HG03025 (cell line): ENCODE results near the gene PCMTD2.

Experiments
- ATAC-seq: cut with Tn5 transposase; IDR thresholded peaks from one replicate; pipeline ENCODE4 v1.9.1; 2021; ENCODE audit warnings: mild to moderate bottlenecking, moderate library complexity; ENCODE audit not compliant: unreplicated experiment, low FRiP score

Gene PCMTD2

GRCh38 chr20:64255361-64256281 is at the start of gene PCMTD2:
PCMTD2 (plus strand) TSS chr20:64255748; CDS start chr20:64259966, 4,218 bp downstream.
- peak; percentile 77 for ATAC-seq

- ATAC-seq, result no peak
Observed at GRCh38 chr20:64206614-64207013, 48.9 kb upstream of the PCMTD2 start.

DNA sequence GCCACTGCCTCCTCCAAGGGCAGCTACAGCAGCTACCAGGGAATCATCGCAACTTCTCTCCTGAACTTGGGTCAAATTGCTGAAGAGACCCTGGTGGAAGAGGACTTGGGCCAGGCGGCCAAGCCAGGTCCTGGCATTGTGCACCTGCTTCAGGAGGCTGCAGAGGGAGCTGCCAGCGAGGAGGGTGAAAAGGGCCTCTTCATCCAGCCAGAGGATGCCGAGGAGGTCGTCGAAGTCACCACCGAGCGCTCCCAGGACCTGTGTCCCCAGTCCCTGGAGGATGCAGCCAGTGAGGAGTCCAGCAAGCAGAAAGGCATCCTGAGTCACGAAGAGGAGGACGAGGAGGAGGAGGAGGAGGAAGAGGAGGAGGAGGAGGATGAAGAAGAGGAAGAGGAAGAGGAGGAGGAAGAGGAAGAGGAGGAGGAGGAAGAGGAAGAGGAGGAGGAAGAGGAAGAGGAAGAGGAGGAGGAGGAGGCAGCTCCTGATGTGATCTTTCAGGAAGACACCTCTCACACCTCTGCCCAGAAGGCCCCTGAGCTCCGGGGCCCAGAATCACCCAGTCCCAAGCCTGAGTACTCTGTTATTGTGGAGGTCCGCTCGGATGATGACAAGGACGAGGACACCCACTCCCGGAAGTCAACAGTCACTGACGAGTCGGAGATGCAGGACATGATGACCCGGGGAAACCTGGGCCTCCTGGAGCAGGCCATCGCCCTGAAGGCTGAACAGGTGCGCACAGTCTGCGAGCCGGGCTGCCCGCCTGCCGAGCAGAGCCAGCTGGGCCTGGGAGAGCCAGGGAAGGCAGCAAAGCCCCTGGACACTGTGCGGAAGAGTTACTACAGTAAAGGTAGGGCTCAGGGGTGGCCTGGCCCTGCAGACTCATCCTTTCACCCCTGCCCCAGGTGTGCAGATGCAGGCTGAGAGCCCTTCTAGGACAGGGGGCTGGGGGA is 47.6 kb upstream of the PCMTD2 start:
- no peak for ATAC-seq

DNA sequence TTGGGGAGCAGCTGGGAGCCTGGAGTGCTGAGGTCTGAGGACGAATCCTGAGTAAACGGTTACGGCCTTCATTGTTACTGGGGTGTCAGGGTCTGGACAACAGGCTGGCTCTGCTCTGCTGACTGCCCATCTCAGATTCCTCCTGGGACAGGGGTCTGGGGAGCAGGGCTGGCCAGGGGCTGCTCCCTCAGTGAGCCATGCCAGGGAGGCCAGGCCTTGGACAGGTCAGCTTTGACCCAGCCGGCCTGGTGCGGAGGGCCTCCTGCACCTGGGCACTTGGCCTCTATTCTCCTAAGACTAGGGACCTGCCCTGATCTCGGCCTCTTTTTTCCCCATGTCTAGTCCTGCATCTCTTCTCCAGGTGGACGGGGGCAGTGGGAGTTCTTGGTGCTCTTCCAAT is 46.4 kb upstream of the PCMTD2 start:
- no peak for ATAC-seq

DNA sequence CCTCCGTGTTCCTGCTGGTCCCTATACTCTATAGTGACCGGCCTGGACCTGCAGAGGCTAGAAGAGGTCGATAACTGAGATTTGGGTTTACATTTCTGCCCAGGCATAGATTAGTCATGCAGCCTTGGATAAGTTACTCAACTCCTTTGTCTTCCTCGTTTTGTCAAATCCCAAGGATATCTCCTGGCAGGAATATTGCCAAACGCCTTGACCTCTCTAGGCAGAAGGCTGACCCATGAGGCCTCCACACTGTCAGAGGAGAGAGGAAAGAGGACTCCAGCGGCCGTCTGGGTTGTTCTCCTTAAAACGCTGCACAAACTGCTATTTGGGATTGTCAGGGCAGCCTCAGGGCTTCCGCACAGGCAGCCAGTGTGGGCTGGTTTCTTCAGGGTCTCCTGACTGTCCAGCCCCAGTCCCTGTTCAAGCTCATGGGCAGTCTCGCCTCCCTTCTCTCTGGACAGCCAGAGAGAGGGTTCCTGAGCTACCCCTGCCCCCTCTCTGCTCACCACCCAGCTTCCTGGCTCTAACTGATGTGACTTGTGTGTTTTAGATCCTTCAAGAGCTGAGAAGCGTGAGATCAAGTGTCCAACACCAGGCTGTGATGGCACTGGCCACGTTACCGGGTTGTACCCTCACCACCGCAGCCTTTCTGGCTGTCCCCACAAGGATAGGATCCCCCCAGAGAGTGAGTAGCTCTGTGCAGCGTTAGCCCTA is 44.7 kb upstream of the PCMTD2 start:
- no peak for ATAC-seq

- no peak for ATAC-seq
Observed at GRCh38 chr20:64211874-64212658, 43.5 kb upstream of the PCMTD2 start.

DNA sequence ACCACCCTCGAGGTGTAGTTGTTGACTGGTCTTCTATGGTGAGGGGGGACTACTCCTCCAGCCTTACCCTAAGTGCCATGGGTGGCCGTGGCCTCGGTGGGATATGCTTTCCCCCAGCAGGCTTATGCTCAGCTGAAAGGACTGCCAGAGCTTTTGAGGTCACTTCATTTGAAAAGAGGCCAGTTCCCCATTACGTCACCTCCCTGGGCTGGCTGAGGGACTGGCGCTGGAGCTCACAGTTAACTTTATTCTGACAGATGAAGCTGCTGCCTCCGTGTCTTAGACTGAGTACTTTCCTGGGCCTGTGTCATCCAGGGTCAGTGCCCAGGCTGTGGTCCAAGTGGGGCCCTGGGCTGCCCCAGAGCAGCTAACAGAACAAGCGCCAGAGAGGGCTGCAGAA is 42.8 kb upstream of the PCMTD2 start:
- no peak for ATAC-seq

DNA sequence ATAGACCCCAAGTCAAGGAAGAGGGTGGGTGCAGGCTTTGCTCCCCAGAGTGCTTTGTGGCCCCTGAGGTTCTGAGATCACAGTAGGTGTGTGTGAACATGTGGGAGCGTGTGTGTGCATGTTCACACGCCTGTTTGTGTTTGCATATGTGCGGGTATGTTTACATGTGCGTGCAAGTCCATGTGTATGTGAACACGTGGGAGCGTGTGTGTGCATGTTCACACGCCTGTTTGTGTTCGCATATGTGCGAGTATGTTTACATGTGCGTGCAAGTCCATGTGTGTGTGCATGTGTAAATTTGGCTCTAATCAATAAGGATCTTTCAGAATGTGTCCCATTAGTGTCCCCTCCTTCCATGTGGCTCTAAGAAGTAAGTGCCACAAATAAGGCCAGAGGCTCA is 41.4 kb upstream of the PCMTD2 start:
- ATAC-seq, result no peak

DNA sequence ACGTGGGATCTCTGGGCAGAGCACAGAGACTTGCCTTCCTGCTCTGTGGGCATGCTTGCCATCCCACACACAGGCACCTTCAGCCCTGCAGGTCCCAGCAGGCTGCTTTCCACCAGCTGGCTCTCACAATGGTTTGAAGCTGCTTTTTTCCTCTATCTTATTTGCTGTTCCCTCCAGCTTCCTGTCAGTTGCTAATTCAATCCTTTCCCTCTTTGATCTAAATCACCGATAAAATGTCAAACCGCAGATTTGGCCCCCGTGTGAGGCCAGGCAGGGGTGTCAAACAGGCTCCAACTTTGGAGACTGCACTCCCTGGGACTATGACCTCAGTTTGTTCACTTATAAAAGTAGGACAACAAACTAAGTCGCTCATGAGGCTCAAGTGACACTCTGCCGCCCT is 40.6 kb upstream of the PCMTD2 start:
- ATAC-seq, result no peak

DNA sequence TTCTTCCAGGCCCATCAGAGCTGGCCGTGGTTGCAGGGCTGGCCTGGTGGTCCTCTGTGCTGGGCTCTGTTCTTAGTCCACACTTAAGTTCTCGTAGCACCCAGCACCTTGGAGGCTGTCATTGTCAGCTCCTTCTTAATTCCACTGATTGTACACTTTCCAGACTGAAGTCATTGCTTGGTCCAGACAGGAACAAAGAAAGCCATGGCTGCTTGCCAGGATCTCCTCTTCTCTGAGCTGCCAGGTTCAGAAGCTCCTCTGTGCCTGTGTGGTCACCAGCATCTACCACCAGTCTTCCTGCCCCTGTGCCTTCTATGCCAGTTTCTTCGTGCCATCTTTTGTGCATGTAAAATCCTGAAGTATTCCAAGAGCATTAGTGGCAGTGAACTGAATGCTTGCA is 39.5 kb upstream of the PCMTD2 start:
- no peak for ATAC-seq

DNA sequence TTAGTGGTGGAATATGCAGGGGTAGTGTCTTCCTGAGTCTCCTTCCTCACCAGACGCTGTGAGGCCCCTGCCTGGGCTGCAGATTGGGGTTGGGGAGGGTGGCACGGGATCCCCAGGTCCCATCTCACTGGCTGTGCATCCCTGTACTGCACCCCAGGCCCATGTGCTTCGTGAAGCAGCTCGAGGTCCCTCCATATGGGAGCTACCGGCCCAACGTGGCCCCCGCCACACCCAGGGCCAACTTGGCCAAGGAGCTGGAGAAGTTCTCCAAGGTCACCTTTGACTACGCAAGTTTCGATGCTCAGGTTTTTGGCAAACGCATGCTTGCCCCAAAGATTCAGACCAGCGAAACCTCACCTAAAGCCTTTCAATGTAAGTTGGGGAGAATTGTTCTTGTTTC is 38.6 kb upstream of the PCMTD2 start:
- ATAC-seq, result no peak

- no peak for ATAC-seq
Observed at GRCh38 chr20:64217539-64218221, 37.9 kb upstream of the PCMTD2 start.

GRCh38 chr20:64219202-64219601 is 36.3 kb upstream of the PCMTD2 start:
- ATAC-seq, result no peak

- no peak for ATAC-seq
Observed at GRCh38 chr20:64219730-64220129, 35.8 kb upstream of the PCMTD2 start.

- no peak for ATAC-seq
Observed at GRCh38 chr20:64220420-64220819, 35.1 kb upstream of the PCMTD2 start.

DNA sequence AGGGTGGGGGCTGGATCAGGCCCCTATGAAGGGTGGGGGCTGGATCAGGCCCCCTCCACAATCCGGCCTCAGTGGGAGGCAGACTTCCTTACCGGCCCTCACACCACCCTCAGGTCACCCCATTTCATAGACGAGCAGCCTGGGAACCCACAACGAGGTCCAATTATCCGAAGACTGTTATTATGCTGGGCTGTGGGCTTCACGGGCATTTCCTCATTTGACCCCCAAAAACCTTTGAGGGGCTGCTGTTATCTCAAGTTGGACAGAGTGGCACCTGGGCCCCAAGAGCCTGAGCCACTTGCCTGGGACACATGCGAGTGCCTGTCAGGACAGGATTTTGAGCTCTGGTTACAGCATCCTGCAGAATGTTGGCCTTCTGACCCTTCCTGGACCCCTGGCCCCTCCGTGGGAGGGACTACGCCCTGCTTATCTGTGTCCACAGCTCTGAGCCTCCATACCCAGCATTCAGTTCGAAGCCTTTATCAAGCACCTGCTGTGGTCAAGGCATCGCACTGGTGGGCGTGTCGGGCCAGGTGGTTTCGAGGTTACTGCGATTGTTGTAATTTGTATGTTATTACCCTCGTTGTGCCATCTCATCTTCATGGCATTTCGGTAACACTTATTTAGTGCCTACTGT is 34.5 kb upstream of the PCMTD2 start:
- no peak for ATAC-seq

DNA sequence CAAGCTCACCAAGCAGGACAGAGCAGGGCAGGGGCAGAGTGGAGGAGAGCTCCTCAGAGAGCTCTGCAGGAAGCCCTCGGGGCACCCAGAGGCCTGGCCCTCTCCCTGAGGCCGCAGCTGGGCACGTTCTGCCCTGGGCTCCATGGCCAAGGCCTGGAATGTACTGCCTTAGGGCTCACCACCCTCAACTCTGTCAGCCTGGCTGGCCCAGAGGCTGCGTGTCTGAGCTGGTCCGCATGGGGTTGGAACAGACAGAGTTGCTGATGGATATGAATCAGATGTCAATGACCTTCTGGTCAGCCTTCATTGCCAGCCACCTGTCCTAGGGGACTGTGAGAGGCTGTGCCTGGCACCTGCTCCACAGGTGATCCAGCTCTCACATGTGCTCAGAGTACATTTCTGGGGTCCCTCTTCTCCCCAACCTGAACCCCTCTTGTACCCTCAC is 33.2 kb upstream of the PCMTD2 start:
- ATAC-seq, result no peak

- ATAC-seq, result no peak
Observed at GRCh38 chr20:64222851-64223525, 32.6 kb upstream of the PCMTD2 start.
